GM21423 (cell line): ENCODE measurements around the gene MAPKBP1.

Experiments used
- ATAC-seq: cut with Tn5 transposase; IDR thresholded peaks from one replicate; pipeline ENCODE4 v1.9.1; 2021; ENCODE audit warnings: mild to moderate bottlenecking, moderate library complexity; ENCODE audit not compliant: unreplicated experiment

Gene MAPKBP1

GRCh38 chr15:41866263-41866703 is 92.0 kb downstream of the MAPKBP1 start:
- ATAC-seq, result no peak

GRCh38 chr15:41866872-41867579 is 92.7 kb downstream of the MAPKBP1 start:
- no peak for ATAC-seq

- ATAC-seq, result no peak
Observed at GRCh38 chr15:41868321-41868720, 94.0 kb downstream of the MAPKBP1 start.

- ATAC-seq, result no peak
Observed at GRCh38 chr15:41869770-41870688, 95.7 kb downstream of the MAPKBP1 start.

GRCh38 chr15:41870689-41871081 is 96.4 kb downstream of the MAPKBP1 start:
- ATAC-seq, result no peak

- ATAC-seq, result no peak
Observed at GRCh38 chr15:41871175-41871905, 97.1 kb downstream of the MAPKBP1 start.

- ATAC-seq, result no peak
Observed at GRCh38 chr15:41872166-41872747, 98.0 kb downstream of the MAPKBP1 start.

GRCh38 chr15:41873711-41874110 is 99.4 kb downstream of the MAPKBP1 start:
- no peak for ATAC-seq

GRCh38 chr15:41874736-41875135 is 100.5 kb downstream of the MAPKBP1 start:
- ATAC-seq, result no peak

GRCh38 chr15:41876007-41876406 is 101.7 kb downstream of the MAPKBP1 start:
- ATAC-seq, result no peak

GRCh38 chr15:41876689-41877088 is 102.4 kb downstream of the MAPKBP1 start:
- ATAC-seq, result no peak
